ENCODE results near the gene DUSP28.

Gene DUSP28

DNA sequence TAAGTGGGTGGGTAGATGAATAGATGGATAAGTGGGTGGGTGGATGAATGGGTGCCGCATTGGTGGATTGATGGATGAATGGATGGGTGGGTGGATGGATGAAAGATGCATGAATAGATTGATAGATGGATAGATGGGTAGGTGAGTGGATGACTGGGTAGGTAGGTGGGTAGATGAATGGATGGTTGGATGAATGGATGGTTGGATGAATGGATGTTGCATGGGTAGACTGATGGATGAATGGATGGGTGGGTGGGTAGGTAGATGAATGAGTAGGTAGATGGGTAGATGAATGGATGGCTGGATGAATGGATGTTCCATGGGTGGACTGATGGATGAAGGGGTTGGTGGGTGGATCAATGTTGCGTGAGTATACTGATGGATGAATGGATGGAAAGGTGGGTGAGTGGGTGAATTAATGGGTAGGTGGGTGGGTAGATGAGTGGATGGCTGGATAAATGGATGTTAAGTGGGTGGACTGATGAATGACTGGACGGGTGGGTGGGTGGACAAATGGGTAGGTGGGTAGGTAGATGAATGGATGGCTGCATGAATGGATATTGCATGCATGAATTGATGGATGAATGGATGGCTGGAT, 32.9 kb upstream of the DUSP28 start:
- no peaks in the 10 kb centered on the region for H3K27me3 ChIP-seq (replicated peaks in 2 of 5; ENCODE audit: control insufficient read depth in 4 of 5, insufficient read depth in 5 of 5, low read length in 4 of 5)
- CTCF ChIA-PET: no interaction called here
- no peak overlapping the region for H3K4me3 ChIP-seq (ENCODE audit: control insufficient read depth in 1 of 7, extremely low read depth in 1 of 7, insufficient read depth in 4 of 7, low read depth in 2 of 7, low read length in 6 of 7)
- no peak overlapping the region for H3K27ac ChIP-seq (ENCODE audit: insufficient read depth in 1 of 2, low read depth in 1 of 2, low read length in 2 of 2, poor library complexity in 1 of 2, severe bottlenecking in 2 of 2)
- H3K9me3 ChIP-seq (ENCODE audit: control extremely low read depth in 1 of 5, control insufficient read depth in 4 of 5, insufficient read depth in 2 of 5, low read depth in 1 of 5, low read length in 4 of 5): peaks cover 9 to 79% (median 66%) of the 10 kb centered on the region in 5 experiments
- WGBS (ENCODE audit: insufficient coverage): 89% methylated on average over 3 of the region's 3 CpGs
- POLR2A ChIA-PET: no interaction called here
- no peaks in the 10 kb centered on the region for H3K4me1 ChIP-seq (ENCODE audit: control extremely low read depth in 1 of 4, control insufficient read depth in 4 of 4, insufficient read depth in 4 of 4, low read length in 3 of 4)
- peaks cover 12 to 80% (median 66%) of the 10 kb centered on the region in 4 experiments for H3K36me3 ChIP-seq (ENCODE audit: control insufficient read depth in 4 of 4, insufficient read depth in 4 of 4, low read length in 3 of 4)
- no peak for DNase-seq

DNA sequence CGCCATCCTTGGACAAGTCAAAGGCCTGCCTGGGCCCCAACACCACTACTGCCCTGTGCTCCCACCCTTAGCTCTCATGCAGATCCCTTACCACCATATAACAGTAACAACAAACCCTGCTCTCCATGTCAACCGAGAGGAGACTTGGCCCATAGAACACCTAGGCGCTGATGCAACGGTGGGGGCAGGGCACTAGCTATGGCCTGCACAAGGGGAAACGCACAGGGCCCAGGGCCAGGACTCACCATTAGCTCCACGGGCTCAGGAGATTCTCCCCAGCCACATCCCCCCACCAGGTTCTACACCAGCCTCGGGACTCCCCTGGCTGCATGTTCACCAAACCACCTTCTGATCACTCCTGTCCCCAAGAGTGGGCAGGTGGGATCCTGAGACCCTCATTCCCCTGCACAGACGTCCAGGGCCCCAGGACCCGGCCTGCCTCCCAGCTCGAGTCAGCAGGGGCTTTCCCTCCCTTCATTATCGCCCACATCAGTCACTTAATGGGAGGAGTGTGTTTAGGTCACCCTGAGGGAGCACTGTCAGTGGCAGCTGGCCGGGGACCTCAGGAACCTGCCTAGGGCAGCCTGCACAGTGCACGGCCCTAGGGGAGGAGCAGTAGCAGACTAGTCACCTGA, 31.6 kb upstream of the DUSP28 start:
- no peak for DNase-seq
- WGBS (ENCODE audit: insufficient coverage): 100% methylated on average over 7 of the region's 13 CpGs
- H3K27me3 ChIP-seq (replicated peaks in 2 of 5; ENCODE audit: control insufficient read depth in 4 of 5, insufficient read depth in 5 of 5, low read length in 4 of 5): no peaks in the 10 kb centered on the region
- H3K4me3 ChIP-seq (ENCODE audit: control insufficient read depth in 1 of 7, extremely low read depth in 1 of 7, insufficient read depth in 4 of 7, low read depth in 2 of 7, low read length in 6 of 7): no peak overlapping the region
- no peak overlapping the region for H3K27ac ChIP-seq (ENCODE audit: insufficient read depth in 1 of 2, low read depth in 1 of 2, low read length in 2 of 2, poor library complexity in 1 of 2, severe bottlenecking in 2 of 2)
- CTCF ChIA-PET: no interaction called here
- no peaks in the 10 kb centered on the region for H3K4me1 ChIP-seq (ENCODE audit: control extremely low read depth in 1 of 4, control insufficient read depth in 4 of 4, insufficient read depth in 4 of 4, low read length in 3 of 4)
- POLR2A ChIA-PET: no interaction called here
- H3K36me3 ChIP-seq (ENCODE audit: control insufficient read depth in 4 of 4, insufficient read depth in 4 of 4, low read length in 3 of 4): peaks cover 7 to 74% (median 56%) of the 10 kb centered on the region in 4 experiments
- peaks cover 9 to 73% (median 65%) of the 10 kb centered on the region in 5 experiments for H3K9me3 ChIP-seq (ENCODE audit: control extremely low read depth in 1 of 5, control insufficient read depth in 4 of 5, insufficient read depth in 2 of 5, low read depth in 1 of 5, low read length in 4 of 5)

DNA sequence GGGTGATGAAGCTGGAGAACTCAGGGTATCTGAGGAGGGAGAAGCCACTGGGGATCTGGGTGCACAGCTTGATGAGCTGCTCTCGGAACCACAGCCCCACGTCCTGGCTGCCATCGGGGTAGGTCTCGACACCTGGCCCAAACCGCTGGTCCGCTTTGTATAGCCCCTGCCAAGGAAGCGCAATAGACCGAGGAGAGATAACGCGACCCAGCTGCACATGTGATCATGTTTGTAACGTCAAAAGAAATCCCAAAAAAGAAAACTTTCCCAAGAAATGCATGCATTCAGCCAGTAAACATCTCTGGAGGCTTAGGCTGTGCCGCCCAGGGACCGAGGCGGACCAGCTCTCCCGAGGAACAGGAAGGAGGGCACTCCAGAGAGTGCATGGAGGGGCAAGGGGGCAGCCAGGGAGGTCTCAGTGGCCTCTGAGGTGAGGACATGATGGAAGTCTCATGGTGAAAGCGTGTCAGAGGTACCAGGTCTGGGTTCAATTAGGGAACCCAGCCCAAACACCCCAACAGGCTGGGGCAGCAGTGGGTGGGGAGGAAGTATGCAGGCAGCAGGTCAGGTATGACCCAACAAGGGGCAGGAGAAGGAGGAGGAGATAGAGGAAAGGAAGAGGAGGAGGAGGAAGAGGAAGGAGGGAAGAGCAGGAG, 30.7 kb upstream of the DUSP28 start:
- Histone ChIP-seq H3K27ac (ENCODE audit: insufficient read depth in 1 of 2, low read depth in 1 of 2, low read length in 2 of 2, poor library complexity in 1 of 2, severe bottlenecking in 2 of 2) (no peak overlapping the region), H3K27me3 (replicated peaks in 2 of 5; ENCODE audit: control insufficient read depth in 4 of 5, insufficient read depth in 5 of 5, low read length in 4 of 5) (no peaks in the 10 kb centered on the region), H3K36me3 (ENCODE audit: control insufficient read depth in 4 of 4, insufficient read depth in 4 of 4, low read length in 3 of 4) (peaks cover 5 to 69% (median 52%) of the 10 kb centered on the region in 4 experiments), H3K4me1 (ENCODE audit: control extremely low read depth in 1 of 4, control insufficient read depth in 4 of 4, insufficient read depth in 4 of 4, low read length in 3 of 4) (no peaks in the 10 kb centered on the region), H3K9me3 (ENCODE audit: control extremely low read depth in 1 of 5, control insufficient read depth in 4 of 5, insufficient read depth in 2 of 5, low read depth in 1 of 5, low read length in 4 of 5) (peaks cover 9 to 69% (median 56%) of the 10 kb centered on the region in 5 experiments), H3K4me3 (ENCODE audit: control insufficient read depth in 1 of 7, extremely low read depth in 1 of 7, insufficient read depth in 4 of 7, low read depth in 2 of 7, low read length in 6 of 7) (no peak overlapping the region)
- 97% methylated on average over 15 of the region's 16 CpGs for WGBS (ENCODE audit: insufficient coverage)
- POLR2A ChIA-PET: no interaction called here
- CTCF ChIA-PET: no interaction called here
- DNase-seq: no peak

DNA sequence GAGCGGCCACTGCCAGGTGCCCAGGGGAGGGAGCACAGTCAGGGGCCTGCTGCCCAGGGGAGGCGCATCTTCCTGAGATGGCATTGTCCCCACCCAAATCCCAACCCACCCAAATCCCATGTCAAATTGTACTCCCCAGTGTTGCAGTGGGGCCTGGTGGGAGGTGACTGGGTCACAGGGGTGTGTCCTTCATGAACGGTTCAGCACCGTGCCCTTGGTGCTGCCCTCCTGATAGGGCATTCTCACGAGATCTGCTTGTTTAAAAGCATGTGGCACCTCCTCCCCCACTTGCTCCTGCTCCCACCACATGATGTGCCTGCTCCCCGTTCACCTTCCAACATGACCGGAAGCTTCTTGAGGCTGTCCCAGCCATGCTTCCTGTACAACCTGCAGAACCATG, 30.0 kb upstream of the DUSP28 start:
- Histone ChIP-seq H3K4me1 (ENCODE audit: control extremely low read depth in 1 of 4, control insufficient read depth in 4 of 4, insufficient read depth in 4 of 4, low read length in 3 of 4) (no peaks in the 10 kb centered on the region), H3K36me3 (ENCODE audit: control insufficient read depth in 4 of 4, insufficient read depth in 4 of 4, low read length in 3 of 4) (peaks cover 5 to 71% (median 53%) of the 10 kb centered on the region in 4 experiments), H3K27ac (ENCODE audit: insufficient read depth in 1 of 2, low read depth in 1 of 2, low read length in 2 of 2, poor library complexity in 1 of 2, severe bottlenecking in 2 of 2) (no peak overlapping the region), H3K4me3 (ENCODE audit: control insufficient read depth in 1 of 7, extremely low read depth in 1 of 7, insufficient read depth in 4 of 7, low read depth in 2 of 7, low read length in 6 of 7) (no peak overlapping the region), H3K27me3 (replicated peaks in 2 of 5; ENCODE audit: control insufficient read depth in 4 of 5, insufficient read depth in 5 of 5, low read length in 4 of 5) (no peaks in the 10 kb centered on the region), H3K9me3 (ENCODE audit: control extremely low read depth in 1 of 5, control insufficient read depth in 4 of 5, insufficient read depth in 2 of 5, low read depth in 1 of 5, low read length in 4 of 5) (peaks cover 9 to 62% (median 51%) of the 10 kb centered on the region in 5 experiments)
- whole genome bisulfite sequencing (ENCODE audit: insufficient coverage): 90% methylated on average over 6 of the region's 7 CpGs
- no peak for DNase-seq
- CTCF ChIA-PET: no interaction called here
- POLR2A ChIA-PET: no interaction called here

DNA sequence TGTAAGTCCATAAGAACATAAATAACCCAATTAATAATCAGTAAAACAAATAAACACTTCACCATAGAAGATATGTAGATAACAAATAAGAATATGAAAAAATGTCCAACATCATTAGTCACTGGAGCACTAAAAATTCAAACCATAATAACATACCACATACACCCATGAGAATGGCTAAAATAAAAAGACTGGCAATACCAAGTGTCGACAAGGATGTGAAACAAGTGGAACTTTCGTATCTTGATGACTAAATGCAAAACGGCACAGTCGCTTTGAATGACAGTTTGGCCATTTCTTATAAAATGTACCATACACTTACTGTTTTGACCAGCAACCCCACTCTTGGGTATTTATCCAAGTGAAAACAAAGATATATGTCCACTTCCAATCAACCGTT, 29.1 kb upstream of the DUSP28 start:
- DNase-seq: no peak
- 100% methylated on average over 2 of the region's 5 CpGs for WGBS (ENCODE audit: insufficient coverage)
- Histone ChIP-seq H3K4me1 (ENCODE audit: control extremely low read depth in 1 of 4, control insufficient read depth in 4 of 4, insufficient read depth in 4 of 4, low read length in 3 of 4) (no peaks in the 10 kb centered on the region), H3K36me3 (ENCODE audit: control insufficient read depth in 4 of 4, insufficient read depth in 4 of 4, low read length in 3 of 4) (peaks cover 5 to 62% (median 46%) of the 10 kb centered on the region in 4 experiments), H3K9me3 (ENCODE audit: control extremely low read depth in 1 of 5, control insufficient read depth in 4 of 5, insufficient read depth in 2 of 5, low read depth in 1 of 5, low read length in 4 of 5) (peaks cover 9 to 54% (median 43%) of the 10 kb centered on the region in 5 experiments), H3K4me3 (ENCODE audit: control insufficient read depth in 1 of 7, extremely low read depth in 1 of 7, insufficient read depth in 4 of 7, low read depth in 2 of 7, low read length in 6 of 7) (no peak overlapping the region), H3K27me3 (replicated peaks in 2 of 5; ENCODE audit: control insufficient read depth in 4 of 5, insufficient read depth in 5 of 5, low read length in 4 of 5) (no peaks in the 10 kb centered on the region), H3K27ac (ENCODE audit: insufficient read depth in 1 of 2, low read depth in 1 of 2, low read length in 2 of 2, poor library complexity in 1 of 2, severe bottlenecking in 2 of 2) (no peak overlapping the region)
- POLR2A ChIA-PET: no interaction called here
- CTCF ChIA-PET: interaction anchor here (1.2 kb wide), 1 partner anchor 32 kb away, joined by 3 read pairs; no protein-coding TSS in a partner anchor

DNA sequence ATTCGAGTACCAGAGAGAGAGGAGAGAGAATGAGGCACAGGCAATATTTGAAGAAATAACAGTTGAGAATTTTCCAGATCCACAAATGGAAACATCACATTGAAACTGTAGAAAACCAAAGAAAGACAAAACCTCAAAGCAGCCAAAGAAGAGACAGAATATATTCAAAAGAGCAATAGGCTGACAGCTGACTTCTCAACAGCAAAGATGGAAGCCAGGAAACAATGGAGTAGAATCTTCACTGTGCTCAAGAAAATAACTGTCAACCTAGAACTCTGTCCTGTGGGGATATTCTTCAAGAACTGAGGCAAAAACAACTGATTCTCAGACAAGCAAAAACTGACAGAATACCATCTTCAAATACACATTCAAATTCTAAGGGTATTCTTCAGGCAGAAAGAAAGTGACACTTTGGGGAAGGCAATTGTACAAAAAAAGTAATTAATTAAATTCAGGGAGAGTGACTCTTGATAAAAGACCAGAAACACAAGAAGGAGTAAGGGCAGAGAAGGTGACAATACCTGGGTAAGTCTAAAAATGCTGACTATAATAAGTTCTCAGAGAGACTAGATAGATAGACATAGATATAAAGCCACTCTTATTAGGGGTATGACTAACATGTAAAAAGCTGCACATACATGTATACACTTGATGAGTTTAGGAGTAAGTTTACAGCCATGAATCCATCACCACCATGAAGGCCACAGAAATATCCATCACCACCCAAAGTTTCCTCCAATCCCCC, 28.0 kb upstream of the DUSP28 start:
- H3K27me3 ChIP-seq (replicated peaks in 2 of 5; ENCODE audit: control insufficient read depth in 4 of 5, insufficient read depth in 5 of 5, low read length in 4 of 5): no peaks in the 10 kb centered on the region
- CTCF ChIA-PET: interaction anchor here (1.2 kb wide), 1 partner anchor 31 kb away, joined by 3 read pairs; no protein-coding TSS in a partner anchor

More for the DNA sequence above, 28.0 kb upstream of the DUSP28 start:
- no peak overlapping the region for H3K4me3 ChIP-seq (ENCODE audit: control insufficient read depth in 1 of 7, extremely low read depth in 1 of 7, insufficient read depth in 4 of 7, low read depth in 2 of 7, low read length in 6 of 7)
- H3K4me1 ChIP-seq (ENCODE audit: control extremely low read depth in 1 of 4, control insufficient read depth in 4 of 4, insufficient read depth in 4 of 4, low read length in 3 of 4): no peaks in the 10 kb centered on the region
- POLR2A ChIA-PET: no interaction called here
- peaks cover 9 to 43% (median 32%) of the 10 kb centered on the region in 5 experiments for H3K9me3 ChIP-seq (ENCODE audit: control extremely low read depth in 1 of 5, control insufficient read depth in 4 of 5, insufficient read depth in 2 of 5, low read depth in 1 of 5, low read length in 4 of 5)
- no CpG with 5 or more reads among the region's 1 CpG for WGBS (ENCODE audit: insufficient coverage)
- no peak overlapping the region for H3K27ac ChIP-seq (ENCODE audit: insufficient read depth in 1 of 2, low read depth in 1 of 2, low read length in 2 of 2, poor library complexity in 1 of 2, severe bottlenecking in 2 of 2)
- peak; percentile 14 to 51 (median 41) for DNase-seq
- H3K36me3 ChIP-seq (ENCODE audit: control insufficient read depth in 4 of 4, insufficient read depth in 4 of 4, low read length in 3 of 4): peaks cover 5 to 57% (median 36%) of the 10 kb centered on the region in 4 experiments

Measured in common myeloid progenitor, CD34-positive (primary cell).